ENCODE measurements around the gene PARD3.

Gene PARD3

DNA sequence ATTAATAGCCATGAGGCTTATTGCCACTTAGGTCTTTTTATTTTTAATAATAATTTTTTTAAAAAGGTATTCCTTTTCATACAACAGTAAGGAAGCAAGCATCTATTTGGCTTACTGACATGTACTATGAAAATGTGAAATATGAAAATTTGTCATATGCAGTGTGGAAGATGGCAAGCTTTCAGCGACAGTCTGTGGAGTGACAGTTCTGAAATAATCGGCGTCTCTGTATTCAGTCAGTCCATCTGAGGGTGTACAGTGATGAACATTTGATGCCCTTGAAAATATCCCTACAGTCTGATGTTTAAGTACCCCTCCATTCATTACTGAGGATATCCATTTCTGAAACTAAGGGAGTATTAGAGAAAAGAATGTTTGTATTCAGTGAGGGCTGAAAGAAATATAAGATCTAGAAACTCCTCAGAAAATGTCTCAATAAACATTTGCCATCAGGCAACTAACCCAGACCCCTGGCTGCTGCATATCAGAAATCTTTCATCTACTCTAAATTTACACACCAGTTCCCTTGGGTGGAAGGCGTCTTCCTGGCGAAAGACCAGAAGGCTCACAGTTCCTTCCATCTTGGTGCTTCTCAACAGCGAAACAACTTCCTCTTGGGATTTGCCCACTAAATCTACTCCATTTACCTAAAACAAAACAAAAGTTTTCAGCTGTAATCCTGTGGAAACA, 440.6 kb downstream of the PARD3 start:
- no peak for DNase-seq (ENCODE audit: low read depth)
- TF ChIP-seq, protein P1, sequence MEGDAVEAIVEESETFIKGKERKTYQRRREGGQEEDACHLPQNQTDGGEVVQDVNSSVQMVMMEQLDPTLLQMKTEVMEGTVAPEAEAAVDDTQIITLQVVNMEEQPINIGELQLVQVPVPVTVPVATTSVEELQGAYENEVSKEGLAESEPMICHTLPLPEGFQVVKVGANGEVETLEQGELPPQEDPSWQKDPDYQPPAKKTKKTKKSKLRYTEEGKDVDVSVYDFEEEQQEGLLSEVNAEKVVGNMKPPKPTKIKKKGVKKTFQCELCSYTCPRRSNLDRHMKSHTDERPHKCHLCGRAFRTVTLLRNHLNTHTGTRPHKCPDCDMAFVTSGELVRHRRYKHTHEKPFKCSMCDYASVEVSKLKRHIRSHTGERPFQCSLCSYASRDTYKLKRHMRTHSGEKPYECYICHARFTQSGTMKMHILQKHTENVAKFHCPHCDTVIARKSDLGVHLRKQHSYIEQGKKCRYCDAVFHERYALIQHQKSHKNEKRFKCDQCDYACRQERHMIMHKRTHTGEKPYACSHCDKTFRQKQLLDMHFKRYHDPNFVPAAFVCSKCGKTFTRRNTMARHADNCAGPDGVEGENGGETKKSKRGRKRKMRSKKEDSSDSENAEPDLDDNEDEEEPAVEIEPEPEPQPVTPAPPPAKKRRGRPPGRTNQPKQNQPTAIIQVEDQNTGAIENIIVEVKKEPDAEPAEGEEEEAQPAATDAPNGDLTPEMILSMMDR (IDR thresholded peaks at IDR 0.05; ENCODE audit: control insufficient read depth, extremely low read depth, insufficient read depth) = no peak
- H3K4me3 ChIP-seq (ENCODE audit: low read depth, low read length) = no peak overlapping the region

DNA sequence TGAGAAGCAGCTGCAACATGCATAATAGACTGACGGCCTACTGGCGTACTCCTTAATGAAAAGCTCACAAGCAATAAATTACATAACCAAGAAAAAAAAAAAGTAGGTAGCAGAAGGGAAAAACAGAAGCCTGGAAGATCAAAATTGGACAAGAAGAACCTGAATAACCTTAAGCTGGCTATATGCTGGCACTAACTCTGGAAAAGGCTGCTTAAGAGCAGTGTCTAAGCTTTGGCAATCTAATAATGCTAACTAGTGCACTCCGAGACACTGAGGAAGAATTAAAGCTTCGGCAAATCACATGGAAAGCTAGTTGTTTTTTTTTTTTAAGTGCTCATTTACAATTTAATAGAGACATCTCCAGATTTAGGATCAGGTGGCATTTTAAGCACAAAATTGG, 441.9 kb downstream of the PARD3 start:
- H3K4me3 ChIP-seq (ENCODE audit: low read depth, low read length) = no peak overlapping the region
- DNase-seq (ENCODE audit: low read depth) = no peak
- TF ChIP-seq, protein P1 (IDR thresholded peaks at IDR 0.05; ENCODE audit: control insufficient read depth, extremely low read depth, insufficient read depth) = no peak

DNA sequence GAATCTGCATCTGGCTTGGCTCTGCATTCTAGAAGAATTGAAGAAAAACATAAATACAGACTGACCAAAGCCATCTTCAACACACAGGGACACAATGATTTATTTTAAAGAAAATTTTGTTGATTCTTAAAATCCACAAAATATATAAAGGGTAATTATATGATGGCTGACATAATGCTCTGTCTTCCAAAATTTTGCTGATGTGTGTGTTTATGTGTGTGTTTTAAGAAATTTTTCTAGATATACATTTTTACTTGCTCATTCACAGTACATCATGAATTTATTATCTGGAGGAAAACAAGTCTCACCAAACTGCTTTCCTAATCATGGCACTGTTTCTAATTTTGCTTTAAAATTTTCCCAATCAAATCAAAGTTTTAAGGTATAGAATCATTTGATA, 442.6 kb downstream of the PARD3 start:
- TF ChIP-seq, protein P1 (IDR thresholded peaks at IDR 0.05; ENCODE audit: control insufficient read depth, extremely low read depth, insufficient read depth) = no peak
- DNase-seq (ENCODE audit: low read depth) = no peak

DNA sequence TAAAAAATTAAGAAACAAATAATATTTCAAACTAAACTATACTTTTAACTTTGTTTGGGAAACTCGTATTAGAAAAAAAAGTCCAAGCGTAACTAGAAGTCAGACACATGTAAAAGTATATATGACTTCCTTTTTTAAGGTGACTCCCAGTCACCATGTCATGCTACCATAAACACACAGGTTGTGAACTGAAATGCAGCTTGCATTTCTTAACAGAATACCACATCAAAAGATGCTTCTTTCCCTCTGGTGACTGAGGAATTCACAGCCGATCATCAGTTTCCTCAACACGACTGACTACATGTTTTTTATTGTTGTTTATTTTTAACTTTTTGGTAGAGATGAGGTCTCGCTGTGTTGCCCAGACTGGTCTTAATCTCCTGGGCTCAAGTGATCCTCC, 445.0 kb downstream of the PARD3 start:
- no peak for DNase-seq (ENCODE audit: low read depth)
- TF ChIP-seq, protein P1 (IDR thresholded peaks at IDR 0.05; ENCODE audit: control insufficient read depth, extremely low read depth, insufficient read depth) = no peak
- H3K4me3 ChIP-seq (ENCODE audit: low read depth, low read length) = no peak overlapping the region

More for the DNA sequence above, 442.6 kb downstream of the PARD3 start:
- no peak overlapping the region for H3K4me3 ChIP-seq (ENCODE audit: low read depth, low read length)

DNA sequence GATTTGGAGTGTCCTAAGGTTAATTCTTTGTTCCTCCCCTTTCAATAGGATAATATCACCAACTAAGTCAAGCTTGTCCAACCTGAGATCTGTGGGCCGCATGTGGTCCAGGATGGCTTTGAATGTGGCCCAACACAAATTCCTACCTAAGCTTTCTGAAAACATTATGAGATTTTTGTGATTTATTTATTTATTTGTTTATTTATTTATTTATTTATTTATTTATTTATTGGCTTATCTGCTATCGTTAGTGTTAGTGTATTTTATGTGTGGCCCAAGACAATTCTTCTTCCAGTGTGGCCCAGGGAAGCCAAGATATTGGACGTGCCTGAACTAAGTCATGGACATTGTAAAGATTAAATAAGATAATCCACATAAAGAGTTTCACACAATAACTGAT, 446.0 kb downstream of the PARD3 start:
- no peak overlapping the region for H3K4me3 ChIP-seq (ENCODE audit: low read depth, low read length)
- DNase-seq (ENCODE audit: low read depth) = no peak
- TF ChIP-seq, protein P1 (IDR thresholded peaks at IDR 0.05; ENCODE audit: control insufficient read depth, extremely low read depth, insufficient read depth) = no peak

DNA sequence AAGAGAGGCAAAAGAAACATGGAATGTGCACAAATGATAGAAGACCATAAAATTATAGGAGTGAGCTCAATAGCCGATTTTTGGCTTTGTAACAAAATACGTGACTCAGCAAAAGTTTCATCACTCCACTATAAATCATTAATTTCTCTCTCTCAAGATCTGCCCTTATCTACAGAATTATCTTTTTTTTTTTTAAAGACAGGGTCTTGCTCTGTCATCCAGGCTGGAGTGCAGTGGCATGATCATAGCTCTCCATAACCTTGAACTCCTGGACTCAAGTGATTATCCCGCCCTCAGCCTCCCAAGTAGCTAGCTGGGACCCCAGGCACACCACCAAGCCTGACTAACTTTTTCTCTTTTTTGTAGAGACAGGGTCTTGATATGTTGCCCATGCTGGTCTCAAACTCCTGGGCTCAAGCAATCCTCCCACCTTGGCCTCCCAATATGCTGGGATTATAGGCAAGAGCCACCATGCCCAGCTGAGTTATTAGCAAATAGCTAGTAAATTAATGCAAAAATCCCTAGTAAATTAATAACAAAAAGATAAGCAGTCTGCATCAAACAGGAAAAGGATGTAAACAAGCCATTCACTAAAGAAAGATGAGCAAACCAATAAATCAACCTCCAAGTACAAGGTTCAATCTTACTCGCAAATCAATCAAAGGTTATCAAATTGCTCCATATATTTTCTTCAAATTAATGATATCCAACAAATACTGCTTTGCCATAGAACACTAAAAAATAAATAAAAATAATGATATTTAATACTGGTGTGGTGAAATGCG, 450.7 kb downstream of the PARD3 start:
- DNase-seq (ENCODE audit: low read depth) = no peak
- TF ChIP-seq, protein P1 (IDR thresholded peaks at IDR 0.05; ENCODE audit: control insufficient read depth, extremely low read depth, insufficient read depth) = no peak
- no peak overlapping the region for H3K4me3 ChIP-seq (ENCODE audit: low read depth, low read length)
